Epithelial cell of alveolus of lung (primary cell): ENCODE data around the gene HNRNPH3. TPM values are rescaled to one million over a fixed set of nuclear protein-coding genes. Genes with fewer than 3 reads are reported as not detected.

Experiments used
- total RNA-seq: library from RNA; depleted of rRNA; stranded (reverse); fragments of >200 nt; gene quantifications from 2 replicates; pipeline ENCODE4 v1.2.1, GENCODE V29; 2015

HNRNPH3 gene
- 12.4 and 22.1 TPM in 2 replicates for total RNA-seq

DNA sequence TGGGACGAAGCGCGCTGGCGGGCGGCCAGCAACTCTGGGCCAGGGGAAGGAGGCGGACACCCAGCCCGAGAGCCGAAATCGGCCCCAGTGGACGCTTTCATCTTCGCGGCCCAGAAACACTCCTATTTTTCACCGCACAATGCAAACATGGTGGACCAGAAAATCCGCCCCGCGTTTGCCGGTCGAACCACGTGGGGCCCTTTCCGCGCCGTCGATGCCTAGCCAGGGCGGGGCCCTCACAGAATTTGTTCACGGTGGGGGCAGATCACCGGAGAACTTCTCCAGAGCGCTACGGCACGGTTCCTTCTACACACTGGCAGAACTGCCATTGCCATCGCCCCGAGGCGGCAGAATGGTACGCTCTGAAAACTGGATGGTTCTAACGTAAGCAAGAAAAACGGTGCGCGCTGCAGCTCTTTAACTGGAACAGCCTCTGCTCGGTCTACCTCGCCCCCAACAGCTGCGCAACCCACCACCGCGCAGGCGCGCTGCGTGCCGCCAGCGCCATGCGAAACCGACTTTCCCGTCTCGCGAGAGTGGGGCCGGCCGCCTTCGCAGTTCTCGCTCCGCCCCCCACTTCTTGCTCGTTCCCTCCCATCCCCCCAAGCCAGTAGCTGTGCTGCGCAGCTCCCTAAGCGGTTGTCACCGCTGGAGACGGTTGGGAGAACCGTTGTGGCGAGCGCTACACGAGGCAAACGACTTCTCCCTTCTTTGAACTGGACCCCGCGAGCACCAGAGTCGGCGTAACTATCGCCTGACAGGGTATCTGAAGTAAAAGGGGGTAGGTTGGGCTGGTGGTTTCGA, at the start of gene HNRNPH3:
HNRNPH3 (plus strand) TSS at position 610 of the 804 bp plus-strand sequence. CDS start 5,158 bp downstream, outside the sequence.

GRCh38 chr10:68332259-68333057, 594 bp downstream of the HNRNPH3 start, which contains the start of gene PBLD:
PBLD (minus strand) TSS chr10:68332928; CDS start chr10:68306844, 26,084 bp downstream.

Other genes with a start within 250 kb of the HNRNPH3 start
- 0.13 and 0.32 TPM in 2 replicates for gene MYPN, start 222.6 kb upstream of the HNRNPH3 start, total RNA-seq
- 0.13 and 0.48 TPM in 2 replicates for gene ATOH7, start 100.0 kb upstream of the HNRNPH3 start, total RNA-seq
- 1.0 and 2.2 TPM in 2 replicates for gene PBLD, start 864 bp downstream of the HNRNPH3 start, total RNA-seq
- gene RUFY2, start 75.2 kb downstream of the HNRNPH3 start, total RNA-seq, result 8.5 and 17.8 TPM in 2 replicates
- 6.5 and 7.5 TPM in 2 replicates for gene DNA2, start 139.9 kb downstream of the HNRNPH3 start, total RNA-seq
- 4.9 and 25.8 TPM in 2 replicates for gene SLC25A16, start 195.5 kb downstream of the HNRNPH3 start, total RNA-seq
- 2.7 and 9.0 TPM in 2 replicates for gene TET1, start 228.3 kb downstream of the HNRNPH3 start, total RNA-seq